Hepatocyte (in vitro differentiated cells): ENCODE data around the gene ZNF394.

Source experiments
- EZH2 ChIP-seq: fragments of 200-600 bp; sonication (generic); IDR thresholded peaks from 2 replicates; pipeline ENCODE4 v1.6.1; 2016; ENCODE audit warnings: antibody characterized with exemption, mild to moderate bottlenecking, borderline replicate concordance
- EZH2phosphoT487 ChIP-seq: fragments of 200-600 bp; sonication (generic); IDR thresholded peaks from one replicate; pipeline ENCODE4 v1.6.1; 2018; ENCODE audit warnings: antibody characterized with exemption, mild to moderate bottlenecking, low read depth, moderate library complexity; ENCODE audit not compliant: unreplicated experiment, severe bottlenecking
- TF ChIP-seq, protein P1 (sequence below): fragments of 200-600 bp; sonication (generic); IDR thresholded peaks from 2 replicates; pipeline ENCODE4 v1.5.1; 2016; ENCODE audit warnings: antibody characterized with exemption, mild to moderate bottlenecking; ENCODE audit not compliant: poor library complexity

DNA sequence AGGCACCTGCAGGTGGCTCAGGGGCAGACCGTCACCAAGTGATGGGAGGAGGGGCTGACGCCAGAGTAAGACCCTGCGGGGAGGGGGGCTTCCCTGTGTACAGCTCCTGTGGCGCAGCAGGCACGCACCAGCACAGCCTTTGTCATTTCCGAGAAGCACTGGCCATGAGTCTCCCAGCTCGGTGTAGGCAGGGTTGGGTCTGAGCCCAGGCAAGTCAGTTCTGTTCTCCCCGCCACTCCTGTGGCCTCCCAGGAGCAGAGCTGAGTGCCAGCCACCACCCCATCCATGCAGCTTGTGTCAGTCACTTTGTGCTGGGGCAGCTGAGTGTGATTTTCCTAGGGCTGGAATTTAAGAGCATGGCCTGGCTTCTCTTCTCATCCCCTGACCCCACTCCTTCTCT, 48.1 kb downstream of the ZNF394 start:
- TF ChIP-seq, protein P1, sequence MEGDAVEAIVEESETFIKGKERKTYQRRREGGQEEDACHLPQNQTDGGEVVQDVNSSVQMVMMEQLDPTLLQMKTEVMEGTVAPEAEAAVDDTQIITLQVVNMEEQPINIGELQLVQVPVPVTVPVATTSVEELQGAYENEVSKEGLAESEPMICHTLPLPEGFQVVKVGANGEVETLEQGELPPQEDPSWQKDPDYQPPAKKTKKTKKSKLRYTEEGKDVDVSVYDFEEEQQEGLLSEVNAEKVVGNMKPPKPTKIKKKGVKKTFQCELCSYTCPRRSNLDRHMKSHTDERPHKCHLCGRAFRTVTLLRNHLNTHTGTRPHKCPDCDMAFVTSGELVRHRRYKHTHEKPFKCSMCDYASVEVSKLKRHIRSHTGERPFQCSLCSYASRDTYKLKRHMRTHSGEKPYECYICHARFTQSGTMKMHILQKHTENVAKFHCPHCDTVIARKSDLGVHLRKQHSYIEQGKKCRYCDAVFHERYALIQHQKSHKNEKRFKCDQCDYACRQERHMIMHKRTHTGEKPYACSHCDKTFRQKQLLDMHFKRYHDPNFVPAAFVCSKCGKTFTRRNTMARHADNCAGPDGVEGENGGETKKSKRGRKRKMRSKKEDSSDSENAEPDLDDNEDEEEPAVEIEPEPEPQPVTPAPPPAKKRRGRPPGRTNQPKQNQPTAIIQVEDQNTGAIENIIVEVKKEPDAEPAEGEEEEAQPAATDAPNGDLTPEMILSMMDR = no peak
- TF ChIP-seq EZH2 (no peak), EZH2phosphoT487 (no peak)
